MM.1S (cell line): ENCODE results near the gene EFNA5.

Experiments
- DNase-seq: peaks from one replicate; pipeline ENCODE4 v3.0.0-alpha.2; 2015
- H2AFZ ChIP-seq: fragments of 300-600 bp; sonication (generic); 2 replicates; pipeline ENCODE4 v1.6.0; 2016; ENCODE audit warnings: antibody characterized with exemption, low read length
- H3F3A ChIP-seq: fragments of 300-600 bp; sonication (generic); 2 replicates; pipeline ENCODE4 v1.6.1; 2016; ENCODE audit warnings: mild to moderate bottlenecking, antibody characterized with exemption, low read length, moderate library complexity, mixed read lengths; ENCODE audit not compliant: insufficient read depth
- H3K27ac ChIP-seq: fragments of 300-600 bp; sonication (generic); 2 replicates; pipeline ENCODE4 v1.5.1; 2016; ENCODE audit warnings: mild to moderate bottlenecking, low read length
- H3K27me3 ChIP-seq: fragments of 300-600 bp; sonication (generic); replicated peaks from 2 replicates; pipeline ENCODE4 v1.6.0; 2016; ENCODE audit warnings: low read length; ENCODE audit not compliant: insufficient read depth
- H3K36me3 ChIP-seq: fragments of 300-600 bp; sonication (generic); replicated peaks from 2 replicates; pipeline ENCODE4 v1.6.1; 2016; ENCODE audit warnings: mild to moderate bottlenecking, low read length, mixed read lengths; ENCODE audit not compliant: insufficient read depth
- H3K4me1 ChIP-seq: fragments of 300-600 bp; sonication (generic); 2 replicates; pipeline ENCODE4 v1.6.1; 2016; ENCODE audit warnings: low read length, mixed read lengths
- H3K4me2 ChIP-seq: fragments of 300-600 bp; sonication (generic); 2 replicates; pipeline ENCODE4 v1.6.0; 2016; ENCODE audit warnings: low read depth, low read length
- H3K4me3 ChIP-seq: fragments of 300-600 bp; sonication (generic); 2 replicates; pipeline ENCODE4 v1.5.1; 2016; ENCODE audit warnings: low read length, mixed read lengths
- H3K79me2 ChIP-seq: fragments of 300-600 bp; sonication (generic); 2 replicates; pipeline ENCODE4 v1.6.1; 2016; ENCODE audit warnings: mixed run types, low read length, mixed read lengths
- H3K9ac ChIP-seq: fragments of 300-600 bp; sonication (generic); 2 replicates; pipeline ENCODE4 v1.6.1; 2016; ENCODE audit warnings: low read length, mixed read lengths
- H3K9me2 ChIP-seq: fragments of 300-600 bp; sonication (generic); replicated peaks from 2 replicates; pipeline ENCODE4 v1.6.1; 2016; ENCODE audit warnings: mild to moderate bottlenecking, low read length, mixed read lengths; ENCODE audit not compliant: insufficient read depth
- H3K9me3 ChIP-seq: fragments of 300-600 bp; sonication (generic); replicated peaks from 2 replicates; pipeline ENCODE4 v1.6.1; 2016; ENCODE audit warnings: mild to moderate bottlenecking, low read length, mixed read lengths; ENCODE audit not compliant: insufficient read depth
- H4K20me1 ChIP-seq: fragments of 300-600 bp; sonication (generic); 2 replicates; pipeline ENCODE4 v1.6.1; 2016; ENCODE audit warnings: mild to moderate bottlenecking, low read length, moderate library complexity, mixed read lengths; ENCODE audit not compliant: insufficient read depth
- CTCF ChIP-seq: fragments of 300-600 bp; sonication (generic); IDR thresholded peaks from 2 replicates; pipeline ENCODE4 v1.5.1; 2016; ENCODE audit warnings: antibody characterized with exemption, low read length, mixed read lengths
- EZH2 ChIP-seq: fragments of 300-600 bp; sonication (generic); optimal IDR thresholded peaks from 2 replicates; pipeline ENCODE3; 2017; ENCODE audit warnings: low read depth, mild to moderate bottlenecking, antibody characterized with exemption, low read length, mixed read lengths
- EZH2phosphoT487 ChIP-seq: fragments of 300-600 bp; sonication (generic); IDR thresholded peaks from 2 replicates; pipeline ENCODE4 v1.6.1; 2018; ENCODE audit warnings: antibody characterized with exemption, low read length

The EFNA5 gene

GRCh38 chr5:107571621-107572536, 98.9 kb downstream of the EFNA5 start:
- Histone ChIP-seq H3K36me3 (no peaks in the 10 kb centered on the region), H3K27me3 (no peaks in the 10 kb centered on the region), H3K4me1 (peaks cover 8% of the 10 kb centered on the region; the same call in 1 of the 2 replicates), H3F3A (peaks cover 11% of the 10 kb centered on the region; the same call in 1 of the 2 replicates), H4K20me1 (no peaks in the 10 kb centered on the region), H3K9me2 (no peaks in the 10 kb centered on the region), H3K4me2 (peak overlapping the region; percentile 78), H2AFZ (peak overlapping the region; percentile 57), H3K79me2 (no peaks in the 10 kb centered on the region), H3K4me3 (peak overlapping the region; percentile 69), H3K27ac (peak overlapping the region; percentile 59; the same call in 1 of the 2 replicates), H3K9me3 (no peaks in the 10 kb centered on the region), H3K9ac (peak overlapping the region; percentile 48)
- DNase-seq = peak; percentile 86
- TF ChIP-seq CTCF = peak; percentile 95
- no peak for TF ChIP-seq EZH2

GRCh38 chr5:107570805-107571531, 99.8 kb downstream of the EFNA5 start:
- no peaks in the 10 kb centered on the region for H3K79me2 ChIP-seq
- H3K9me2 ChIP-seq = no peaks in the 10 kb centered on the region
- H3K27ac ChIP-seq = peak overlapping the region; percentile 59; the same call in 1 of the 2 replicates
- H3K9ac ChIP-seq = peak overlapping the region; percentile 48; the same call in 1 of the 2 replicates
- peak overlapping the region; percentile 78 for H3K4me2 ChIP-seq
- TF ChIP-seq EZH2 = no peak
- TF ChIP-seq EZH2phosphoT487 = no peak
- TF ChIP-seq CTCF = no peak
- H3K27me3 ChIP-seq = no peaks in the 10 kb centered on the region
- peak; percentile 78 for DNase-seq
- H2AFZ ChIP-seq = peak overlapping the region; percentile 54
- peaks cover 11% of the 10 kb centered on the region; the same call in 1 of the 2 replicates for H3F3A ChIP-seq
- H3K4me1 ChIP-seq = peaks cover 8% of the 10 kb centered on the region; the same call in 1 of the 2 replicates
- H3K9me3 ChIP-seq = no peaks in the 10 kb centered on the region
- no peaks in the 10 kb centered on the region for H3K36me3 ChIP-seq
- no peaks in the 10 kb centered on the region for H4K20me1 ChIP-seq
- peak overlapping the region; percentile 69 for H3K4me3 ChIP-seq

DNA sequence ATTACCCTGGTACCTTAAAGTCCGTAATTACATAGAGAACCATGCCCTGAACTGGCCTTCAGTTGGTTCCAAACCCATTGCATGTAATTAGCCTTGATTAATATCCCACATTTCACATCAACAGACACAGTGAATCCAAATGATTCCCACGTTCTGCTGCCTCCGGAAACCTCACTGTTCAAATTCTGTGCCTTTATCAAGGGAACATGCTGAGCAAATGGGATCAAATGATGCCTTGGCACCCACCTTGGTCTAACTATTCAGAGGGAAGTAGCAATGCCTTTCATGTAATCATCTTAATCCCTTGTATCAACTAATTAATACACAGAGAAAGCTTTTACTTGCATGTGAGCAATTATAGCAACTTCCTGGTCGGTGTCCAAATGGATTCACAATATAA, 100.6 kb downstream of the EFNA5 start:
- no peaks in the 10 kb centered on the region for H3K9me3 ChIP-seq
- no peak overlapping the region for H3K9ac ChIP-seq
- no peak overlapping the region for H3K4me3 ChIP-seq
- no peaks in the 10 kb centered on the region for H3K36me3 ChIP-seq
- TF ChIP-seq EZH2 (no peak), CTCF (no peak), EZH2phosphoT487 (no peak)
- peaks cover 11% of the 10 kb centered on the region; the same call in 1 of the 2 replicates for H3F3A ChIP-seq
- peaks cover 8% of the 10 kb centered on the region; the same call in 1 of the 2 replicates for H3K4me1 ChIP-seq
- H3K9me2 ChIP-seq = no peaks in the 10 kb centered on the region
- H4K20me1 ChIP-seq = no peaks in the 10 kb centered on the region
- no peak for DNase-seq
- H3K79me2 ChIP-seq = no peaks in the 10 kb centered on the region
- no peak overlapping the region for H2AFZ ChIP-seq
- no peak overlapping the region for H3K27ac ChIP-seq
- peak overlapping the region; percentile 78; the same call in 1 of the 2 replicates for H3K4me2 ChIP-seq
- no peaks in the 10 kb centered on the region for H3K27me3 ChIP-seq
